ENCODE results near the gene HRH4.

- TF ChIP-seq CTCF (IDR thresholded peaks at IDR 0.05), result no peak
- no peak for TF ChIP-seq ZFX (IDR thresholded peaks at IDR 0.05; ENCODE audit: borderline replicate concordance)
Measured at GRCh38 chr18:24502667-24503523, 42.5 kb downstream of the HRH4 start.
